ENCODE results near the gene PSAPL1. TPM values are rescaled to one million over a fixed set of nuclear protein-coding genes. Genes with fewer than 3 reads are reported as not detected.

Gene PSAPL1
- total and polyA plus RNA-seq, 2 of the 8 experiments (the other 6 are each of a cell fraction or from before 2014, with no cell fraction given): 0.03 TPM; not detected in 1

GRCh38 chr4:7410446-7410845 lies 24.3 kb downstream of the PSAPL1 start (continued):
- TF ChIP-seq ASH2L (IDR thresholded peaks at IDR 0.05; ENCODE audit: low read length) (no peak), POLR2A (IDR thresholded peaks at IDR 0.05; ENCODE audit: control extremely low read depth in 1 of 2, low read depth in 2 of 2, low read length in 2 of 2) (no peak), SP2 (IDR thresholded peaks at IDR 0.05; ENCODE audit: low read length) (no peak), POU5F1 (IDR thresholded peaks at IDR 0.05; ENCODE audit: low read depth, low read length) (no peak), NANOG (IDR thresholded peaks at IDR 0.05; ENCODE audit: insufficient read depth, low read depth, low read length, poor library complexity, severe bottlenecking) (no peak)

Measured in H1 (cell line).